ENCODE data around the gene FIBIN. TPM values are rescaled to one million over a fixed set of nuclear protein-coding genes. Genes with fewer than 3 reads are reported as not detected.

Gene FIBIN
- total and polyA plus RNA-seq, 4 experiments from 2014 or later, result not detected

GRCh38 chr11:27041141-27041899 is 47.4 kb downstream of the FIBIN start:
- Mint-ChIP-seq H3K36me3 (no peaks in the 10 kb centered on the region), H3K9me3 (peaks cover 0 to 29% (median 13%) of the 10 kb centered on the region in 8 donors), H3K27ac (no peak overlapping the region), H3K4me3 (no peak overlapping the region), H3K4me1 (no peaks in the 10 kb centered on the region), H3K27me3 (no peaks in the 10 kb centered on the region)
- no peak overlapping the region for H3K4me3 ChIP-seq (ENCODE audit: low read length in 2 of 2)
- H3K36me3 ChIP-seq (ENCODE audit: insufficient read depth, low read length), result no peaks in the 10 kb centered on the region
- no peaks in the 10 kb centered on the region for H3K9me3 ChIP-seq (ENCODE audit: control insufficient read depth in 1 of 2, low read length in 2 of 2)
- ChIA-PET POLR2A (ENCODE audit: partially characterized antibody) (no interaction called here), CTCF (ENCODE audit: partially characterized antibody) (no interaction called here)
- no peaks in the 10 kb centered on the region for H3K27me3 ChIP-seq (ENCODE audit: insufficient read depth, low read length)
- DNase-seq, result no peak
- intact Hi-C loops (cut with micrococcal nuclease), result no loop called here
- no peak overlapping the region for H3K27ac ChIP-seq (ENCODE audit: low read depth, low read length)
- H3K4me1 ChIP-seq (ENCODE audit: insufficient read depth, low read length), result no peaks in the 10 kb centered on the region

Other genes starting within 250 kb of the FIBIN start
- gene BBOX1, start 46.7 kb downstream of the FIBIN start, total RNA-seq, result not detected
- gene BBOX1, start 46.7 kb downstream of the FIBIN start, polyA plus RNA-seq, result not detected

All from CD4-positive, alpha-beta memory T cell (primary cell).